Gastroesophageal sphincter (tissue), 3 donors: ENCODE results near the gene MIPOL1.

Experiments
- CTCF ChIP-seq, 4 experiments: fragments of 200-600 bp in 2 of 4; fragments of 450-650 bp in 2 of 4; sonication (generic) in 1 of 4; IDR thresholded peaks; one replicate each; pipeline ENCODE4 v1.5.1; 2017 to 2019; ENCODE audit warnings: antibody characterized with exemption in 4 of 4, mild to moderate bottlenecking in 2 of 4, moderate library complexity in 2 of 4
- EP300 ChIP-seq: sonication (generic); formaldehyde crosslinking; IDR thresholded peaks from one replicate; pipeline ENCODE4 v1.6.1; 2017; ENCODE audit warnings: antibody characterized with exemption, mild to moderate bottlenecking
- POLR2A ChIP-seq, 2 donors: fragments of 450-650 bp; IDR thresholded peaks; one replicate each; pipeline ENCODE4 v1.6.1; 2017; ENCODE audit warnings: antibody characterized with exemption in 2 of 2, mild to moderate bottlenecking in 2 of 2, moderate library complexity in 1 of 2

GRCh38 chr14:37278636-37279538 lies 81.2 kb downstream of the MIPOL1 start:
- TF ChIP-seq CTCF (IDR thresholded peaks at IDR 0.05) (no peak), EP300 (no peak), POLR2A (IDR thresholded peaks at IDR 0.05) (no peak)
